ENCODE results near the gene PRR35. TPM values are rescaled to one million over a fixed set of nuclear protein-coding genes. Genes with fewer than 3 reads are reported as not detected.

The PRR35 gene
- total and polyA plus RNA-seq, 2 of the 4 experiments (the other 2 are of a cell fraction) = not detected

- no peak for DNase-seq
- Histone ChIP-seq H3K9ac (ENCODE audit: low read depth, low read length) (no peak overlapping the region), H2AK5ac (ENCODE audit: low read depth, low read length) (no peak overlapping the region), H3K4me3 (ENCODE audit: insufficient read depth, low read depth, low read length) (no peak overlapping the region), H2BK120ac (ENCODE audit: low read depth, low read length) (no peak overlapping the region), H4K8ac (ENCODE audit: low read depth in 2 of 2, low read length in 2 of 2) (no peak overlapping the region), H3K14ac (replicated peaks; ENCODE audit: low read depth, low read length) (no peak overlapping the region), H2AK9ac (replicated peaks; ENCODE audit: low read depth, low read length, poor library complexity) (no peak overlapping the region), H3K18ac (ENCODE audit: low read depth, low read length) (no peak overlapping the region), H2AFZ (replicated peaks; ENCODE audit: low read length, poor library complexity) (no peak overlapping the region), H3K4ac (ENCODE audit: low read depth, low read length) (no peak overlapping the region), H3K9me1 (ENCODE audit: insufficient read depth, low read length) (no peaks in the 10 kb centered on the region; the same call in 1 of the 2 replicates), H3K79me1 (ENCODE audit: low read depth in 1 of 2, low read length in 2 of 2) (no peaks in the 10 kb centered on the region), H4K91ac (ENCODE audit: insufficient read depth, low read depth, low read length) (no peak overlapping the region), H4K20me1 (ENCODE audit: insufficient read depth, low read length) (peaks cover 5% of the 10 kb centered on the region; the same call in 1 of the 2 replicates), H3K9me3 (ENCODE audit: control insufficient read depth, insufficient read depth, low read length) (no peaks in the 10 kb centered on the region), H4K5ac (ENCODE audit: low read depth, low read length) (no peak overlapping the region), H2BK5ac (ENCODE audit: low read depth, low read length, poor library complexity, severe bottlenecking) (no peak overlapping the region), H3K27ac (ENCODE audit: insufficient read depth, low read length) (no peak overlapping the region), H3K4me2 (ENCODE audit: low read depth, low read length) (no peak overlapping the region), H2BK20ac (ENCODE audit: low read depth, low read length) (no peak overlapping the region), H3K27me3 (ENCODE audit: control insufficient read depth, insufficient read depth, low read length) (peaks cover 48% of the 10 kb centered on the region), H2BK15ac (ENCODE audit: low read depth, low read length) (no peak overlapping the region), H3K36me3 (ENCODE audit: control insufficient read depth, insufficient read depth, low read length) (no peaks in the 10 kb centered on the region), H3K56ac (ENCODE audit: extremely low read depth, insufficient read depth, low read length) (no peak overlapping the region), H3K4me1 (ENCODE audit: control insufficient read depth, insufficient read depth, low read length) (peaks cover 2% of the 10 kb centered on the region; the same call in 1 of the 2 replicates), H3K23ac (ENCODE audit: low read depth, low read length) (no peak overlapping the region)
- intact Hi-C loops (cut with micrococcal nuclease) (no loop called here), dilution Hi-C loops (cut with HindIII; ENCODE audit: low sequenced_read_pairs, unreplicated experiment) (no loop called here), in situ Hi-C loops (cut with MboI; ENCODE audit: low sequenced_read_pairs) (no loop called here)
- WGBS, 2 experiments (ENCODE audit: extremely low coverage in 2 of 2, insufficient read length in 1 of 2) = 42% methylated on average over 15 of the region's 54 CpGs; no CpG with 5 or more reads in 1 of the 2 experiments
- TF ChIP-seq CEBPB (IDR thresholded peaks at IDR 0.05; ENCODE audit: low read depth, low read length) (no peak), SMC3 (IDR thresholded peaks at IDR 0.05; ENCODE audit: low read depth, low read length) (no peak), RFX5 (IDR thresholded peaks at IDR 0.05; ENCODE audit: low read depth, low read length) (no peak), BHLHE40 (IDR thresholded peaks at IDR 0.05; ENCODE audit: low read depth, low read length) (no peak), MAZ (IDR thresholded peaks at IDR 0.05; ENCODE audit: borderline replicate concordance, low read depth, low read length) (no peak), RAD21 (IDR thresholded peaks at IDR 0.05; ENCODE audit: low read length) (no peak), FOS (IDR thresholded peaks at IDR 0.05; ENCODE audit: low read depth, low read length) (no peak), RCOR1 (IDR thresholded peaks at IDR 0.05; ENCODE audit: insufficient replicate concordance, low read length) (no peak), CHD1 (IDR thresholded peaks at IDR 0.05; ENCODE audit: low read depth, low read length) (no peak), ELK1 (IDR thresholded peaks at IDR 0.05; ENCODE audit: borderline replicate concordance, low read depth, low read length) (no peak)
- CTCF ChIA-PET = no interaction called here
- ATAC-seq (ENCODE audit: low read depth) = no peak
- POLR2A ChIA-PET (ENCODE audit: unreplicated experiment) = no interaction called here
- no TSS peak for BruUV-seq (replicated peaks)
Observed at GRCh38 chr16:560701-561412, 663 bp downstream of the PRR35 start.
